ENCODE measurements around the gene MOSPD3.

DNA sequence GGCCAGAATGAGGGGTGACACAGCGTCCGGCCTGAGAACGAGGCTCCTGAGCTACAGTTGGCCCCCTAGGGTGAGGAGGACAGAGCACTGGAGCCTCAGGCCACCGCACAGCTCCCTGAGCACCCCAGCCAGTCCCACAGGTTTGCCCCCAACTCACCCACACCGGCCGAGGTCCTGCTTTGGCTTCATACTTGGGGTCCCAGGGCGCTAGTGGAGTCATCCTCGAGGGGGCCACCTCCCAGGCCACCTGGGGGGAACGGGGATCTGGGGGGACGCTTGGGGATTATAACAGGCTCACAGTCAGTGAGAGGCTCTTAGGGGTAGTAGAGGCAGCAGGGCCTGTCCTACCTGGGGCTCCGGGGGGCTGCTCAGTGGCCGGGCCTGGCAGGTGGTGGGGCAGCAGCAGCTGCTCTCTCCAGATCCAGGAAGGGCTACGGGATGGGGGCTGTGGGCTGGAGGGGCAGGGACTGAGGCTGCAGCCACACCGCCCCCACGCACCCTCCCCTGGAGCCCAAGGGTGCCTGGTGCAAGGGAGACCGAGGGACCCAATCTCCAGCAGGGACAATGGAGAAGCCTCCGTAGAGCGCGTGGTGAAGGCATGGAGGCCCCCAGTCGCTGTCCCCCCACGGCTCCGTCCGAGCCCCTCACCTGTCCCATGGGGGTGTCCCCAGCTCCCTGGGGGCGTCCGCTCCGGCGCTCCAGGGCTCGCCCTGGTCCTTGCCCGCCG is 39.2 kb upstream of the MOSPD3 start:
- TF ChIP-seq REST (IDR thresholded peaks at IDR 0.05; ENCODE audit: low read depth): no peak
- no peak for TF ChIP-seq ZBTB7A (IDR thresholded peaks at IDR 0.05; ENCODE audit: low read depth)
- TF ChIP-seq TAF1 (IDR thresholded peaks at IDR 0.05; ENCODE audit: low read depth): no peak
- TF ChIP-seq FOXM1 (IDR thresholded peaks at IDR 0.05; ENCODE audit: borderline replicate concordance, low read depth): no peak
- TF ChIP-seq TCF12 (IDR thresholded peaks at IDR 0.05; ENCODE audit: low read depth): no peak
- no peak for TF ChIP-seq EGR1 (IDR thresholded peaks at IDR 0.05)
- TF ChIP-seq, protein P1, sequence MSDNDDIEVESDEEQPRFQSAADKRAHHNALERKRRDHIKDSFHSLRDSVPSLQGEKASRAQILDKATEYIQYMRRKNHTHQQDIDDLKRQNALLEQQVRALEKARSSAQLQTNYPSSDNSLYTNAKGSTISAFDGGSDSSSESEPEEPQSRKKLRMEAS (IDR thresholded peaks at IDR 0.05): no peak
- no peak for TF ChIP-seq CEBPB (IDR thresholded peaks at IDR 0.05)
- no peak for TF ChIP-seq YY1 (IDR thresholded peaks at IDR 0.05; ENCODE audit: low read depth)
- TF ChIP-seq, protein P2, sequence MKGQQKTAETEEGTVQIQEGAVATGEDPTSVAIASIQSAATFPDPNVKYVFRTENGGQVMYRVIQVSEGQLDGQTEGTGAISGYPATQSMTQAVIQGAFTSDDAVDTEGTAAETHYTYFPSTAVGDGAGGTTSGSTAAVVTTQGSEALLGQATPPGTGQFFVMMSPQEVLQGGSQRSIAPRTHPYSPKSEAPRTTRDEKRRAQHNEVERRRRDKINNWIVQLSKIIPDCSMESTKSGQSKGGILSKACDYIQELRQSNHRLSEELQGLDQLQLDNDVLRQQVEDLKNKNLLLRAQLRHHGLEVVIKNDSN (IDR thresholded peaks at IDR 0.05): no peak
